NB4 (cell line): Measurements from ENCODE around the gene AKR1C1.
"Not testable (repeated sequence)": the region's sequence is repeated elsewhere in the genome, so short reads cannot be mapped to it uniquely, and the experiment has no call there.

Source experiments
- CTCF ChIP-seq: IDR thresholded peaks from one replicate; pipeline ENCODE4 v1.5.1; 2012; ENCODE audit warnings: low read depth, low read length
- MAX ChIP-seq: IDR thresholded peaks from 2 replicates; pipeline ENCODE4 v1.6.1; 2011; ENCODE audit warnings: low read depth, low read length
- POLR2A ChIP-seq: IDR thresholded peaks from 2 replicates; pipeline ENCODE4 v1.6.1; 2011; ENCODE audit warnings: mild to moderate bottlenecking; ENCODE audit not compliant: insufficient read length; ENCODE audit errors: extremely low read depth

GRCh38 chr10:5004501-5004900 lies 41.3 kb downstream of the AKR1C1 start:
- not testable (repeated sequence) for TF ChIP-seq POLR2A, CTCF, MAX
